SK-N-MC (cell line): ENCODE data around the gene VGLL2.

Source experiments
- EZH2 ChIP-seq: fragments of 200-600 bp; sonication (generic); IDR thresholded peaks from one replicate; pipeline ENCODE4 v1.6.1; 2017; ENCODE audit warnings: antibody characterized with exemption
- FOXP2 ChIP-seq: optimal IDR thresholded peaks from 2 replicates; pipeline ENCODE3; 2011; ENCODE audit warnings: mild to moderate bottlenecking, moderate library complexity; ENCODE audit not compliant: insufficient read depth; ENCODE audit errors: extremely low read length, control extremely low read depth
- POLR2AphosphoS5 ChIP-seq: IDR thresholded peaks from 2 replicates; pipeline ENCODE4 v1.6.1; 2012; ENCODE audit warnings: mild to moderate bottlenecking, low read depth, low read length, borderline replicate concordance

DNA sequence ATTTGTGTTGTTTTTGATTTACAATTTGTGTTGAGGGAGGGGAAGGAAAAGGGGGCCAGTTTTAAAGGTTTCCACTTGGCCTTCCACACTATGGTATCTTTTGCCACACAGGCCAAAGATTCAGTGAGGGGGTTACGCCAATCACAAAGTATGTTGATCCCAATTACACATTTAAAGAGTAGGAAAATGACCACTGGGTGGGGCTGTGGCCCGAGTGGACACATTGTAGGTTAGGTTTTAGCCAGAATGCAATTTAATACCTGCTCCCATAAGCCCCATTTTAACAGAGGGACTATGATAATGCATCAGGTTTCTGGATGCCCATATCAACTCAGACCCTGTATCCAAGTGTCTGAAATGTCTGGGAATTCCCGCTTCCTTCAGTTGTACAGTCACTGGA lies 15.6 kb downstream of the VGLL2 start:
- TF ChIP-seq POLR2AphosphoS5 (no peak), EZH2 (no peak), FOXP2 (no peak)
